ENCODE data around the gene ADGRB2. TPM values are rescaled to one million over a fixed set of nuclear protein-coding genes. Genes with fewer than 3 reads are reported as not detected.

The ADGRB2 gene
- total RNA-seq, 6 donors from 2014 or later, result 0.34 to 1.9 (median 1.1) TPM

DNA sequence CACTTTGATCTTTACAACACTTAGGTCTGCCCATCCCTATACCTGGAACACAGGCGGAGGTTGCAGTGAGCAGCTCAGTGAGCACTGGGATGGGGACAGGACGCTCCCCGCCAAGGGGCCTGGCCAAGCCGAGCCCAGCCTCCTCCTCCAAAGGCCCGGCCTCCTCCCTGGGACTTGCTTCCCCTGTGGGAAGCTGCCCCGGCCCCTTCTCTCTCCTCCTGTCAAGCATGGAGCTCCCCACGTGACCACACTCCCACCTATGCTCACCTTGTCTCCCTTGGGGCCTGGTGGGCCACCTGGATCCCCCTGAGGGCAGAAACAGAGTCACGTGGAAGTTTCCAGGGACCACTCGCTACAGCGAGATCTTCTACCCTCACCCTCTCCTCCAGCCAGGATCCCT lies 73.2 kb downstream of the ADGRB2 start:
- no peak overlapping the region for H3K4me3 ChIP-seq
- ATAC-seq (ENCODE audit: low FRiP score in 2 of 2) (no peak), DNase-seq (no peak)
- no peaks in the 10 kb centered on the region for H3K36me3 ChIP-seq
- no peaks in the 10 kb centered on the region for H3K4me1 ChIP-seq
- TF ChIP-seq EP300 (IDR thresholded peaks at IDR 0.05) (no peak), CTCF (IDR thresholded peaks at IDR 0.05) (no peak), POLR2AphosphoS5 (IDR thresholded peaks at IDR 0.05) (no peak), POLR2A (IDR thresholded peaks at IDR 0.05) (no peak)
- H3K9me3 ChIP-seq, result no peaks in the 10 kb centered on the region
- no peak overlapping the region for H3K27ac ChIP-seq
- 72 to 88% methylated on average over 8 to 10 of the region's 10 CpGs for WGBS, 2 donors
- H3K27me3 ChIP-seq, result no peaks in the 10 kb centered on the region

DNA sequence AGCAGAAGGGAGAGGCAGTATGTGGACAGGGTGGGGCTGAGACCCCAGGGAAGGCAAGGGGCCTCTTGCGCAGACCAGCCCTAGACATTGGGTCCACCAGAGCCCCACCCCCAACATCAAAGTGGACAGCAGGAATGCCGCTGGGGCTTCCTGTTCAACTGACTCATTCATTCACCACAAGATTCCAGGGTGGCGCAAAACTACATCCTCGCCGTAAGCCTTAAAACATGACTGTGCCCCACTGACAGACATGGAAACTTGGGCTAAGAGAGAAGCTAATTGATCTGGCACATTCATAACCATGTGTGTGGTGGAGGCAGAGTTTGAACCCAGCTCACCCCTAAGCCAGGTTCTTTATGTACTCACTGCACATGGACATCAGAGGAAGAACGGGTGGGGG lies 74.3 kb downstream of the ADGRB2 start:
- Histone ChIP-seq H3K27me3 (no peaks in the 10 kb centered on the region), H3K9me3 (no peaks in the 10 kb centered on the region), H3K4me3 (no peak overlapping the region), H3K36me3 (no peaks in the 10 kb centered on the region), H3K27ac (no peak overlapping the region), H3K4me1 (no peaks in the 10 kb centered on the region)
- DNase-seq (no peak), ATAC-seq (ENCODE audit: low FRiP score in 2 of 2) (no peak)
- 73 to 88% methylated on average over 6 of the region's 6 CpGs for WGBS, 2 donors
- TF ChIP-seq POLR2AphosphoS5 (IDR thresholded peaks at IDR 0.05) (no peak), EP300 (IDR thresholded peaks at IDR 0.05) (no peak), CTCF (IDR thresholded peaks at IDR 0.05) (no peak), POLR2A (IDR thresholded peaks at IDR 0.05) (no peak)

DNA sequence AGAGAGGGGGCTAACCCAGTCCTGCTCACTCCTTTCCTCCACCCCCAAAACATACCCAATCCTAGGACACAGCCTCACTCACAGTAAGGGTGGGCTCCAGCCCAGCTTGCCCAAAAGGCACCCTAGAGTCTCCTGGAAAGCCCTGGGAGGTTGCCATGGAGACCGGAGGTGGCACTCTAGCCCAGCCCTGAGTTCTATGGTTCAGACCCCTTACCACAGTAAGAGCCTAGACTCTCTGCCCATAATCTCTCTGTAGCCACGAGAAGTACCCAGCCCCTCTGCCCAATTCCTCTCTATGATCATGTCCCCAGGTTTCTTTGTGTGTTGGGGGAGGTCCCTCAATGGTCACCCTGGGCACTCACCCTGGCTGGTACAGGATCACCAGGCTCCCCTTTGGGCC lies 74.8 kb downstream of the ADGRB2 start:
- no peak for ATAC-seq (ENCODE audit: low FRiP score in 2 of 2)
- WGBS, 2 donors, result 58 to 100% methylated on average over 1 to 2 of the region's 2 CpGs

GRCh38 chr1:31688233-31688918 lies 75.8 kb downstream of the ADGRB2 start:
- Histone ChIP-seq H3K27me3 (no peaks in the 10 kb centered on the region), H3K36me3 (no peaks in the 10 kb centered on the region), H3K4me1 (no peaks in the 10 kb centered on the region), H3K4me3 (no peak overlapping the region), H3K27ac (no peak overlapping the region), H3K9me3 (no peaks in the 10 kb centered on the region)
- DNase-seq, result no peak
- TF ChIP-seq CTCF (IDR thresholded peaks at IDR 0.05) (no peak), POLR2AphosphoS5 (IDR thresholded peaks at IDR 0.05) (no peak), POLR2A (IDR thresholded peaks at IDR 0.05) (no peak), EP300 (IDR thresholded peaks at IDR 0.05) (no peak)
- 57 to 66% methylated on average over 8 of the region's 8 CpGs for WGBS, 2 donors
- no peak for ATAC-seq (ENCODE audit: low FRiP score in 2 of 2)

More for the DNA sequence above, 74.8 kb downstream of the ADGRB2 start:
- no peaks in the 10 kb centered on the region for H3K4me1 ChIP-seq
- TF ChIP-seq CTCF (IDR thresholded peaks at IDR 0.05) (no peak), POLR2A (IDR thresholded peaks at IDR 0.05) (no peak), EP300 (IDR thresholded peaks at IDR 0.05) (no peak), POLR2AphosphoS5 (IDR thresholded peaks at IDR 0.05) (no peak)
- DNase-seq, result no peak
- no peak overlapping the region for H3K4me3 ChIP-seq
- H3K27ac ChIP-seq, result no peak overlapping the region
- H3K27me3 ChIP-seq, result no peaks in the 10 kb centered on the region
- no peaks in the 10 kb centered on the region for H3K9me3 ChIP-seq
- no peaks in the 10 kb centered on the region for H3K36me3 ChIP-seq

GRCh38 chr1:31687601-31688000 lies 76.5 kb downstream of the ADGRB2 start:
- 65 to 78% methylated on average over 7 to 8 of the region's 8 CpGs for WGBS, 2 donors

More at GRCh38 chr1:31687601-31688000, 76.5 kb downstream of the ADGRB2 start:
- no peak for ATAC-seq (ENCODE audit: low FRiP score in 2 of 2)
- Histone ChIP-seq H3K4me3 (no peak overlapping the region), H3K9me3 (no peaks in the 10 kb centered on the region), H3K27ac (no peak overlapping the region), H3K36me3 (no peaks in the 10 kb centered on the region), H3K27me3 (no peaks in the 10 kb centered on the region), H3K4me1 (no peaks in the 10 kb centered on the region)
- no peak for DNase-seq
- no peak for TF ChIP-seq POLR2AphosphoS5 (IDR thresholded peaks at IDR 0.05)
- TF ChIP-seq EP300 (IDR thresholded peaks at IDR 0.05), result no peak
- TF ChIP-seq POLR2A (IDR thresholded peaks at IDR 0.05), result no peak
- TF ChIP-seq CTCF (IDR thresholded peaks at IDR 0.05), result no peak

Measured in upper lobe of left lung (tissue), 6 donors.